Left colon (tissue), 2 donors: ENCODE results near the gene SYT9. TPM values are rescaled to one million over a fixed set of nuclear protein-coding genes. Genes with fewer than 3 reads are reported as not detected.

ENCODE experiments used
- ATAC-seq: fragments of 200-7000 bp; cut with Tn5 transposase; one replicate; pipeline ENCODE4 v1.9.1; 2020; ENCODE audit warnings: mild to moderate bottlenecking, moderate library complexity
- DNase-seq, 2 donors: peaks; one replicate each; pipeline ENCODE4 v3.0.0-alpha.2; 2020
- intact Hi-C, 2 donors: fragments of 100-400 bp; cut with DNase I in 1 of 2; cut with micrococcal nuclease in 1 of 2; formaldehyde crosslinking; loops; one replicate each; pipeline versions ENCODE4 v1.11.2 to v1.14.0; 2022; cut with DNase I, micrococcal nuclease
- total RNA-seq, 2 donors: library from RNA; stranded (reverse); fragmentation: NEBNext Ultra II Directional; extraction: Animal tissue kit (Norgen Biotek cat#: 25700); gene quantifications; one replicate each; pipeline ENCODE4 v1.2.1, GENCODE V29; 2021
- donor health status: DM: no; HTN: no; CAD: no.
- donor health status: DM: yes; HTN: yes; CAD: no.

SYT9 gene
- total RNA-seq, 2 donors from 2014 or later = 0.17 TPM; not detected in 1

- DNase-seq = no peak
- intact Hi-C loops = no loop called here
- no peak for ATAC-seq
Observed at GRCh38 chr11:7413961-7414915, 162.5 kb downstream of the SYT9 start.

DNA sequence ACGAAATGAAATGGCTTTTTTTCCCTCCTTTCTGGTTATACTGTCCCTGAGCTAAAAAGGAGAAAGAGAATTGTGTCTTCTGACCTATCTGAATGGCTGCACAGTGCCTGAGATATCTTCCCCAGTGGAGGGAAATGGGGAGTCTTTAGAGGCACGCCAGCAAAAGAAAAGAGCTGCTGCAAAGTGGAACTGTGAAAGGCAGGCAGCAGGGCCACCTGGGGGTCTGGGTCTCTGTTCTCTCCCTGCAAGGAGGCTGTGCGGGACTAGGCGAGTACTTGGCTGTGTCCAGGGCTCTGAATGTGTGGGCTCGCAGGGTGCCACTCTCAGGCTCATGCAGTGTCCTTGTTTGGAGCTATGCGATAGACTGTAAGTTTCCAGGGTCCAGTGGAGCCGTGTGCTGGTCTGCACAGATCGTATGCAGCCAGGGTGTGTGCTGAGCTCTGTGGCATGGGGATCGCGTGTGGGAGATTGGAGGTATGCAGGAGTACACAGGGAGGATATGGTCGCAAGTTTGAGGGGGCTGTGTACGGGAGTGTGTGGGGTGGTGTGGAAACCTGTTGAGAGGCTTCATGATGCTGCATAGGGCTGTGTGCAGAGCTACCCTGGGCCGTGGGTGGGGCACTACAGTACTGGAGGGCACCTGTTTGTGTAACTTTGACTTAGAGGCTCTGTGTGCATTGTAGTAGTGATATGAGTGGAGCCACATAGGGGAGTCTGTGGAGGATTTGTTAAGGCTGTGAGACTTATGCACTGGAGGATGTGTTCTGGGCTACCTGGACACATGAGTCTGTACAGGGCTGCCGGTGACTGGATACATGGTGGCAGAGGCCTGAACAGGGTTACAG lies 163.5 kb downstream of the SYT9 start:
- no peak for DNase-seq
- peak; percentile 54 for ATAC-seq
- intact Hi-C loops = no loop called here

DNA sequence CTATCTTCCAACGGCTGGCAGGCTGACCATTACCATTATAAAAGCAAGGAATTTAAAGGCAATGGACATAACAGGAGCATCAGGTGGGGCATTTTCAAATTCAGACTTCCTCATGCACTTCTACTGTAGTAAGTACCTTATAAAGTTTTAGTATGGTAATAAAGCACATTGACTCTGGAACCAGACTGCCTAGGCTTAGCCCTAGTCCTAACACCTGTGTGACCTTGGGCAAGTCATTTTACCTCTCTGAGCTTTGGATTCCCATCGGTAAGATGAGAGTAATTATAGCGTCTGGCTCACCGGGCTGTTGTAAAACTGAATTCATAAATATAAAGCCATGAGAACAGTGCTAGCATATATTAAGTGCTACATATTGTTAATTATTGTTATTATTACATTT lies 164.4 kb downstream of the SYT9 start:
- no peak for DNase-seq
- intact Hi-C loops = no loop called here
- peak; percentile 97 for ATAC-seq

DNA sequence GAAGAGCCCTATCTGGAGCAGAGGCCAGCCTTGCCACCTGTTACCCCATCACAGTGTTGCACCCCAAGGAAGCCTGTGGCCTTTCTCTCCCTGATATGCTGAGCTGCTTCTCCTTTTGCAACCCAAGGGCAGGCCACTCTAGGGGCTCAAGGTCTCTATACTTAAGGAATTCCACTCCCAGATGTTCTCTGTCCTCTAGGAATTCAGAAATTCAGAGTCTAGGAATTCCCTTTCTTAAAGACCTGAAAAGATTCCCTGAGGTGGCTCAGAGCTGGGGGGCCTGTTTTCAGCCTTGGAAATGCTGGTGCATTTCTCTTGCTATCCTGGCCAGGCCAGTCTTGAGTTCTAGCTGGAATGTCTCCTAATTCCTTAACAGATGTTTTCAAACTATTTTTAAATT lies 165.6 kb downstream of the SYT9 start:
- no peak for DNase-seq
- ATAC-seq = no peak
- intact Hi-C loops = no loop called here

DNA sequence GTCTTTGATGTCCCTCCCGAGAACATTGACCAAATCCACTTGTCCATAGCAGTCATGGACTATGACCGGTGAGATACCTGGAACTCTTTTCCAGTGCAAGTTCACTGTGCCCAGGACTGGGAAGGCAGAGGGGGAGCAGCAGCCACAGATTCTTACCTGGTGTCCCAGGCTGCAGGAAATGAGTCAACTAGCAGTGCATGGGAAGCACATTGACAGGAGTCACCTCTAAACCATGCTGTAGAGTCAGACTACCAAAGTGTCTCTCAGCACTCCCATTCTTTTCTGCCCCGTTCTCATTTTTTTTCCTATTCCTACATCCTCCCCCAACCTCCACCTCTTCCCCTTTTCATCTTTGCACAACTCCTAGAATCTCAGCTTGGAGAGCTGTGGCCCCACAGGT lies 166.4 kb downstream of the SYT9 start:
- intact Hi-C loops = no loop called here
- no peak for DNase-seq
- ATAC-seq = no peak

DNA sequence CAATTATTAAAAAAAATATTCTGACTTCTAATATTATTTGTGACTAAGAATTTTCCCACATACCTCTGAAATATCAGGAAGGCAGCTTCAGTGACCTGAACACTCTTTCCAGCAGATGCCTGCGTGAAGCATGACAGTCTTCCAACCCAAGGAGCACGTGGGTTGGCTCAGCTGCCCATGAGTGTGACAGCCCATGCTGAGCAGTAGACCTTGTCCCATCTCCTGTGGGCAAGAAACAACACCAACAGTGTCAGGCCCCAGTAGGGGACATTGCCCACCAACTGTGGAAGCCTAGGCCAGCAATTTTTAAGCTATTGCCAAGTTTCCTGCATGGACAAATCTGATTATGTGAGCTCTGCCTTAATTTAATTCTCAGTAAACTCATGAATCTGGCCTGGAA lies 167.2 kb downstream of the SYT9 start:
- no peak for ATAC-seq
- DNase-seq = no peak
- intact Hi-C loops = no loop called here

GRCh38 chr11:7421136-7421535 lies 169.4 kb downstream of the SYT9 start:
- no peak for DNase-seq
- no peak for ATAC-seq
- intact Hi-C loops = no loop called here

- peak; percentile 44 for ATAC-seq
- no peak for DNase-seq
- intact Hi-C loops = no loop called here
Observed at GRCh38 chr11:7422544-7423331, 171.0 kb downstream of the SYT9 start.

- no peak for DNase-seq
- ATAC-seq = no peak
- intact Hi-C loops = no loop called here
Observed at GRCh38 chr11:7423946-7424345, 172.2 kb downstream of the SYT9 start.

DNA sequence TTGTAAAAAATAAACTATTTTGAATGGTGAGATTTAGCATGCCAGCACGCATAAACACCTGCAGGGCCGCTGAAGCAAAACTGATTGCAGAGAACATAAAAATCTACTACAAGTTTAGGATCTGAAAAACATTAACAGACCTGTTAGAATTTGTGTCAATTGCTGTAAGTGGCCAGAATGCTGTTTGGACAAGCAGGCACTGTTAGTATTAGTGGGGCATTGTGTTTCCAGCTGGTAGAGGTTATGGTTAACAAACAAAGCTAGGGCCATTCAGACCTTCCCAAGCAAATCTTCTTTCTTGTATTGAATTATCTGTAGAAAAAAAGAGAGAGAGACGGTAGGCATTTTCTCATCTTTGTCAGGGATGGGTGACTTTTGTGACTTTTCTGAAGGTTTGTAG lies 176.0 kb downstream of the SYT9 start:
- DNase-seq (no peak), ATAC-seq (no peak)
- intact Hi-C loops = no loop called here

DNA sequence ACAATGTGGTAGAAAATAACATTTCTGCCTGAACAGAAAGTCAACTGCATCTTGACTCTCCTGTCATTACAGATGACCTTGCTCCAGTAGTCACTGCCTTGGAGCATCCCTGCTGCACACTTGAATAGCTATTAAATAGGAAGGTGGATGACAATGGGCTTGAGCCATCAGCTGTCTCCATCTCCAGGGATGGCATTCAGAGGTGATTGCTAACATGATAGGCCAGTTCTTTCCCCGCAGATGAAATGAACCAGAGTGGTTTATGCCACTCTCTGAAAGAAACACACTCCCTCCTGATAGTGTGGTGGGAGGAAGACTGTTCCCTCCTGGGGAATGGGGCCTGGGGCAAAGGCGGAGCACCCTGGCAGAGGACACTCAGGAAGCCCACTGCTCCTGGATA lies 176.5 kb downstream of the SYT9 start:
- intact Hi-C loops = no loop called here
- no peak for ATAC-seq
- no peak for DNase-seq

- ATAC-seq = no peak
- no peak for DNase-seq
- intact Hi-C loops = no loop called here
Observed at GRCh38 chr11:7430496-7430895, 178.8 kb downstream of the SYT9 start.

GRCh38 chr11:7435176-7435575 lies 183.5 kb downstream of the SYT9 start:
- ATAC-seq (no peak), DNase-seq (no peak)
- intact Hi-C loops = no loop called here

- DNase-seq (no peak), ATAC-seq (no peak)
- intact Hi-C loops = no loop called here
Observed at GRCh38 chr11:7436146-7436545, 184.4 kb downstream of the SYT9 start.

DNA sequence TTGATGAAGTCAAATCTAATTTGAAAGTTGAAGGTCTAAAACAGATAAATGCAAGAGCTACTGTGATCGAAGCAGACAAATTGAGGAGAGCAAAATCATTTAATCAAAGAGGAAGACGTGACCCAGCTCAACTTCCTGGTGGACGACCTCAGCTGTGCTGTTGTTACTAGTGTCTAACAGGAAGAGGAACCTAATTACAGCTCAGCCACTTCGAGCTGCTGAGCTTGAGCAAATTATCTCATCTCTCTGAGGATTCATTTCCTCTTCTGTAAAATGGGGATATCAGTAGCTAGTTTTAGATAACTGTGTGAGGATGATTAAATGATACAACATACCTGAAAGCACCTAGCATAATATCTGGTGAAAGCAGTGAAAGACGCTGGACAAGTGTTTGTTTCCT lies 185.0 kb downstream of the SYT9 start:
- peak; percentile 57 for ATAC-seq
- DNase-seq = peak in 1 of 2 donors; percentile 14
- intact Hi-C loops = no loop called here

- no peak for ATAC-seq
- DNase-seq = no peak
- intact Hi-C loops = no loop called here
Observed at GRCh38 chr11:7437696-7438095, 186.0 kb downstream of the SYT9 start.

DNA sequence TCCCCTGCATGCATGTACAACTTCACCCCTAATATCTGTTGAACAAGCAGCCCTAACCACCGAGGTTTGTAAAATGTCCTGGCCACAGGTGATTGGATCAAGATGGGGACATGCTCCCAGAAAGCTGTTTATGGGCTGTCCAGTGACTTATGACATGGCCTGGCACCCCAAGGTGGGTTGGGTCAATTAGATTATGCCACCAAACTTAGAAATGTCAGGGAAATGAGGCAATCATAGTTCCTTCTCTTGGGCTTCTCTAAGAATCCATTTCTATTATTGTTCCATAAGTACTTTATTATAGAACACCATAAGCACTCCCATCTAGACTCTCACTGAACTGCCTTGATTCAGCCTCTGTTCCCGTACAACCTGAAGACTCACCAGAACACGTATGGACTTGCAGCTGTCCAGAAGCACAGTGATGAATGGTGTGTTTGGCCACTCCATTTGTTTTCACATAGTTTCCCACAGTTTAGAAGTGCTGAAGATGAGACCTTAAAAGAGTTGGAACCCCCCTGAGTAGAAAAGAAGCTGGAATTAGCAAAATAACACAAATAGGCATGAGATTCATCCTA lies 188.1 kb downstream of the SYT9 start:
- no peak for ATAC-seq
- intact Hi-C loops = loop anchor here in 1 of 2 donors (10.0 kb wide), 2 partner anchors 295 to 345 kb away; no protein-coding TSS in a partner anchor
- DNase-seq = no peak

GRCh38 chr11:7442588-7443215 lies 191.0 kb downstream of the SYT9 start:
- intact Hi-C loops = loop anchor here in 1 of 2 donors (10.0 kb wide), 2 partner anchors 298 to 348 kb away; no protein-coding TSS in a partner anchor
- peak; percentile 38 to 80 for DNase-seq
- peak; percentile 81 for ATAC-seq
